Naive thymus-derived CD4-positive, alpha-beta T cell (primary cell): Measurements from ENCODE around the gene PFKFB3. TPM values are rescaled to one million over a fixed set of nuclear protein-coding genes. Genes with fewer than 3 reads are reported as not detected.
"Not testable (repeated sequence)": the region's sequence is repeated elsewhere in the genome, so short reads cannot be mapped to it uniquely, and the experiment has no call there.

Experiments used
- ATAC-seq: fragments of 150-1000 bp; cut with Tn5 transposase; 2 replicates; pipeline ENCODE4 v1.10.0; 2021; ENCODE audit warnings: mild to moderate bottlenecking, moderate library complexity
- CTCF ChIA-PET: fragments of 350-600 bp; sonication (Branson Sonifier 250); formaldehyde crosslinking; loops from one replicate; lab custom pipeline; 2021; ENCODE audit warnings: antibody characterized with exemption; lab: Charles Lee
- POLR2A ChIA-PET: fragments of 350-600 bp; sonication (Branson Sonifier 250); formaldehyde crosslinking; loops from one replicate; lab custom pipeline; 2021; ENCODE audit warnings: antibody characterized with exemption, inconsistent platforms; lab: Charles Lee
- DNase-seq, 9 donors: peaks; one replicate each; pipeline versions ENCODE4 v3.0.0 to v3.0.0-alpha.2; 2020 to 2022; ENCODE audit warnings: mixed read lengths in 1 of 9
- H3K27ac ChIP-seq: one replicate; pipeline ENCODE4 v1.7.0; 2013; ENCODE audit warnings: mild to moderate bottlenecking, low read depth, low read length, moderate library complexity
- H3K27me3 ChIP-seq, 2 donors: one replicate each; pipeline ENCODE4 v1.7.0; 2013; ENCODE audit warnings: low read length in 2 of 2, mild to moderate bottlenecking in 2 of 2, moderate library complexity in 2 of 2; ENCODE audit not compliant: control insufficient read depth in 2 of 2, insufficient read depth in 2 of 2
- H3K36me3 ChIP-seq, 3 experiments: 1 replicate in 2 of 3; 2 replicates in 1 of 3; pipeline ENCODE4 v1.7.0; 2013; ENCODE audit warnings: low read length in 3 of 3, mild to moderate bottlenecking in 3 of 3, moderate library complexity in 1 of 3; ENCODE audit not compliant: insufficient read depth in 3 of 3, control insufficient read depth in 2 of 3
- H3K4me1 ChIP-seq, 2 donors: one replicate each; pipeline ENCODE4 v1.7.0; 2013; ENCODE audit warnings: low read length in 2 of 2, mild to moderate bottlenecking in 2 of 2, moderate library complexity in 1 of 2; ENCODE audit not compliant: control insufficient read depth in 2 of 2, insufficient read depth in 2 of 2
- H3K4me3 ChIP-seq: 2 replicates; pipeline ENCODE4 v1.7.0; 2013; ENCODE audit warnings: mild to moderate bottlenecking, low read length
- H3K9me3 ChIP-seq, 3 experiments: 1 replicate in 2 of 3; 2 replicates in 1 of 3; pipeline ENCODE4 v1.7.0; 2013; ENCODE audit warnings: low read length in 3 of 3; ENCODE audit not compliant: control insufficient read depth in 2 of 3
- H3K27ac Mint-ChIP-seq, 9 donors: one replicate each; pipeline ENCODE4 v1.8.0; 2020 to 2022; ENCODE audit warnings: mixed read lengths in 9 of 9, mild to moderate bottlenecking in 8 of 9, moderate library complexity in 5 of 9, inconsistent platforms in 2 of 9
- H3K27me3 Mint-ChIP-seq, 5 donors: one replicate each; pipeline ENCODE4 v1.8.0; 2021 to 2022; ENCODE audit warnings: mixed read lengths in 5 of 5, mild to moderate bottlenecking in 1 of 5
- H3K36me3 Mint-ChIP-seq, 5 donors: one replicate each; pipeline ENCODE4 v1.8.0; 2020 to 2022; ENCODE audit warnings: mixed read lengths in 5 of 5, mild to moderate bottlenecking in 3 of 5, inconsistent platforms in 1 of 5
- H3K4me1 Mint-ChIP-seq, 7 donors: one replicate each; pipeline ENCODE4 v1.8.0; 2020 to 2022; ENCODE audit warnings: mixed read lengths in 7 of 7, mild to moderate bottlenecking in 3 of 7, inconsistent platforms in 1 of 7
- H3K4me3 Mint-ChIP-seq, 10 donors: one replicate each; pipeline ENCODE4 v1.8.0; 2020 to 2022; ENCODE audit warnings: mild to moderate bottlenecking in 10 of 10, mixed read lengths in 10 of 10, moderate library complexity in 6 of 10, inconsistent platforms in 2 of 10
- H3K9me3 Mint-ChIP-seq, 11 donors: one replicate each; pipeline ENCODE4 v1.8.0; 2020 to 2022; ENCODE audit warnings: mixed read lengths in 11 of 11, mild to moderate bottlenecking in 4 of 11, inconsistent platforms in 1 of 11, moderate library complexity in 1 of 11
- intact Hi-C, 2 donors: fragments of 100-400 bp; cut with micrococcal nuclease; formaldehyde crosslinking; loops; one replicate each; pipeline ENCODE4 v1.15.1; 2023
- polyA plus RNA-seq, 2 donors: library from polyadenylated mRNA; unstranded; fragments of 300-500 nt; fragmentation: Illumina TruSeq; gene quantifications; one replicate each; pipeline ENCODE4 v1.2.3, GENCODE V29; 2021
- total RNA-seq, 6 experiments: library from RNA in 5 of 6; stranded (reverse) in 5 of 6; gene quantifications; 1 replicate in 5 of 6; 2 replicates in 1 of 6; pipeline ENCODE4 v1.2.3 and lab custom pipeline; 2021 to 2026

Gene PFKFB3
- total and polyA plus RNA-seq, 7 experiments from 2014 or later = 2.3 to 129 (median 66.1) TPM

GRCh38 chr10:6280291-6280690, 77.6 kb downstream of the PFKFB3 start:
- Mint-ChIP-seq H3K9me3 (peaks cover 0 to 3% (median 0%) of the 10 kb centered on the region in 11 donors), H3K36me3 (peaks cover 0 to 28% (median 3%) of the 10 kb centered on the region in 5 donors), H3K27ac (peak overlapping the region in 3 of 9 donors; percentile 12 to 59 (median 53)), H3K4me1 (peaks cover under 1 to 39% (median 7%) of the 10 kb centered on the region in 7 donors), H3K27me3 (no peaks in the 10 kb centered on the region), H3K4me3 (peak overlapping the region in 1 of 10 donors; percentile 63)
- ChIA-PET CTCF (interaction anchor here (0.6 kb wide), 1 partner anchor 145 kb away, joined by 3 read pairs; no protein-coding TSS in a partner anchor), POLR2A (interaction anchor here (0.6 to 0.7 kb wide), 2 partner anchors 8 to 19 kb away, joined by 3 to 4 read pairs; no protein-coding TSS in a partner anchor)
- ATAC-seq = peak; percentile 66
- no peaks in the 10 kb centered on the region for H3K9me3 ChIP-seq
- H3K4me1 ChIP-seq = peaks cover 0 to 8% of the 10 kb centered on the region in 2 donors
- H3K27ac ChIP-seq = no peak overlapping the region
- no peaks in the 10 kb centered on the region for H3K27me3 ChIP-seq
- intact Hi-C loops = no loop called here
- no peak for DNase-seq
- no peaks in the 10 kb centered on the region for H3K36me3 ChIP-seq
- no peak overlapping the region for H3K4me3 ChIP-seq

- ChIA-PET CTCF (interaction anchor here (1.9 kb wide), 1 partner anchor 120 kb away, joined by 5 read pairs; no protein-coding TSS in a partner anchor), POLR2A (interaction anchor here (0.6 to 1.2 kb wide), 3 partner anchors 16 to 325 kb away, joined by 3 to 5 read pairs (median 3); no protein-coding TSS in a partner anchor)
- no peak overlapping the region for H3K27ac Mint-ChIP-seq
- H3K4me3 ChIP-seq = no peak overlapping the region
- no peak for DNase-seq
- intact Hi-C loops = no loop called here
- no peaks in the 10 kb centered on the region for H3K9me3 ChIP-seq
- no peak overlapping the region for H3K27ac ChIP-seq
- H3K9me3 Mint-ChIP-seq = peaks cover 0 to 1% (median 0%) of the 10 kb centered on the region in 11 donors
- H3K4me1 Mint-ChIP-seq = peaks cover 0 to 19% (median 5%) of the 10 kb centered on the region in 7 donors
- H3K36me3 Mint-ChIP-seq = peaks cover 3 to 22% (median 5%) of the 10 kb centered on the region in 5 donors
- H3K27me3 Mint-ChIP-seq = no peaks in the 10 kb centered on the region
- no peak for ATAC-seq
- no peaks in the 10 kb centered on the region for H3K27me3 ChIP-seq
- no peak overlapping the region for H3K4me3 Mint-ChIP-seq
- H3K4me1 ChIP-seq = no peaks in the 10 kb centered on the region
- no peaks in the 10 kb centered on the region for H3K36me3 ChIP-seq
These were observed 79.8 kb downstream of the PFKFB3 start for GRCh38 chr10:6282454-6282958.

- no peaks in the 10 kb centered on the region for H3K4me1 ChIP-seq
- H3K27me3 ChIP-seq = no peaks in the 10 kb centered on the region
- H3K27me3 Mint-ChIP-seq = no peaks in the 10 kb centered on the region
- no peaks in the 10 kb centered on the region for H3K9me3 Mint-ChIP-seq
- H3K4me1 Mint-ChIP-seq = peaks cover 0 to 18% (median 5%) of the 10 kb centered on the region in 7 donors
- H3K9me3 ChIP-seq = no peaks in the 10 kb centered on the region
- peaks cover 3 to 24% (median 5%) of the 10 kb centered on the region in 5 donors for H3K36me3 Mint-ChIP-seq
- POLR2A ChIA-PET = no interaction called here
- no peak overlapping the region for H3K4me3 Mint-ChIP-seq
- ATAC-seq (no peak), DNase-seq (no peak)
- no peak overlapping the region for H3K27ac ChIP-seq
- no peak overlapping the region for H3K27ac Mint-ChIP-seq
- CTCF ChIA-PET = no interaction called here
- no peak overlapping the region for H3K4me3 ChIP-seq
- H3K36me3 ChIP-seq = no peaks in the 10 kb centered on the region
- intact Hi-C loops = no loop called here
These were observed 80.9 kb downstream of the PFKFB3 start for GRCh38 chr10:6283655-6284054.

- intact Hi-C loops = loop anchor here (1.0 to 5.0 kb wide), 6 partner anchors 20 to 112 kb away; partner anchors contain the start of gene PFKFB3 (in 2 of the 2)
- H3K27ac Mint-ChIP-seq = peak overlapping the region in 2 of 9 donors; percentile 53 to 58
- H3K27me3 ChIP-seq, H3K4me1 ChIP-seq, H3K27me3 Mint-ChIP-seq, H3K36me3 ChIP-seq, H3K4me3 Mint-ChIP-seq, H3K27ac ChIP-seq, H3K9me3 Mint-ChIP-seq, H3K4me3 ChIP-seq, DNase-seq, ATAC-seq, H3K9me3 ChIP-seq: not testable (repeated sequence)
- ChIA-PET CTCF (interaction anchor here (1.1 to 1.5 kb wide), 2 partner anchors 12 to 111 kb away, joined by 3 to 4 read pairs; no protein-coding TSS in a partner anchor), POLR2A (interaction anchor here (1.1 kb wide), 1 partner anchor 9 kb away, joined by 3 read pairs; no protein-coding TSS in a partner anchor)
- H3K4me1 Mint-ChIP-seq = peaks cover 0 to 36% (median 26%) of the 10 kb centered on the region in 7 donors
- peaks cover 0 to 33% (median 5%) of the 10 kb centered on the region in 5 donors for H3K36me3 Mint-ChIP-seq
These were observed 87.9 kb downstream of the PFKFB3 start for GRCh38 chr10:6290621-6291020.

- no peaks in the 10 kb centered on the region for H3K27me3 ChIP-seq
- Mint-ChIP-seq H3K27ac (peak overlapping the region in 7 of 9 donors; percentile 10 to 72 (median 34)), H3K36me3 (peaks cover 0 to 35% (median 0%) of the 10 kb centered on the region in 5 donors), H3K4me3 (peak overlapping the region in 2 of 10 donors; percentile 6 to 26), H3K27me3 (no peaks in the 10 kb centered on the region), H3K4me1 (peaks cover 4 to 55% (median 32%) of the 10 kb centered on the region in 7 donors), H3K9me3 (peaks cover 0 to 7% (median 0%) of the 10 kb centered on the region in 11 donors)
- H3K4me3 ChIP-seq = no peak overlapping the region
- DNase-seq (no peak), ATAC-seq (no peak)
- H3K9me3 ChIP-seq = no peaks in the 10 kb centered on the region
- POLR2A ChIA-PET = interaction anchor here (0.5 to 0.6 kb wide), 3 partner anchors 10 to 63 kb away, joined by 3 read pairs; no protein-coding TSS in a partner anchor
- H3K27ac ChIP-seq = no peak overlapping the region
- no peaks in the 10 kb centered on the region for H3K36me3 ChIP-seq
- intact Hi-C loops = loop anchor here (5.0 kb wide), 4 partner anchors 35 to 110 kb away; partner anchors contain the start of gene PFKFB3 (in 2 of the 2)
- CTCF ChIA-PET = interaction anchor here (0.6 to 0.9 kb wide), 2 partner anchors 20 to 278 kb away, joined by 4 to 6 read pairs; no protein-coding TSS in a partner anchor
- peaks cover 6 to 8% of the 10 kb centered on the region in 2 donors for H3K4me1 ChIP-seq
These were observed 90.0 kb downstream of the PFKFB3 start for GRCh38 chr10:6292741-6293151.

GRCh38 chr10:6296425-6296824, 93.7 kb downstream of the PFKFB3 start:
- peaks cover 10 to 80% (median 46%) of the 10 kb centered on the region in 7 donors for H3K4me1 Mint-ChIP-seq
- POLR2A ChIA-PET, H3K36me3 ChIP-seq, H3K4me3 Mint-ChIP-seq, CTCF ChIA-PET, H3K27ac ChIP-seq, H3K27me3 Mint-ChIP-seq, DNase-seq, H3K4me3 ChIP-seq, ATAC-seq, H3K9me3 Mint-ChIP-seq, H3K9me3 ChIP-seq, H3K27me3 ChIP-seq: not testable (repeated sequence)
- H3K4me1 ChIP-seq = peaks cover 9 to 15% of the 10 kb centered on the region in 2 donors
- peak overlapping the region in 4 of 9 donors; percentile 55 to 76 (median 64) for H3K27ac Mint-ChIP-seq
- intact Hi-C loops = loop anchor here in 1 of 2 donors (5.0 kb wide), 1 partner anchor 106 kb away; no protein-coding TSS in a partner anchor
- peaks cover 0 to 50% (median 4%) of the 10 kb centered on the region in 5 donors for H3K36me3 Mint-ChIP-seq
